Ammon's horn (tissue), 1 donor: ENCODE data around the gene MRPL32.

ENCODE experiments used
- DNase-seq: peaks from one replicate; pipeline ENCODE4 v3.0.0-alpha.2; 2016; ENCODE audit warnings: low spot score

Gene MRPL32

GRCh38 chr7:42928754-42929153 lies 3.4 kb upstream of the MRPL32 start:
- no peak for DNase-seq

GRCh38 chr7:42929449-42929848 lies 2.7 kb upstream of the MRPL32 start:
- DNase-seq, result no peak

GRCh38 chr7:42930889-42931288 lies 1.3 kb upstream of the MRPL32 start:
- DNase-seq, result no peak

GRCh38 chr7:42931447-42931833 lies 736 bp upstream of the MRPL32 start:
- DNase-seq, result no peak

- DNase-seq, result peak; percentile 12
These were observed 825 bp downstream of the MRPL32 start for GRCh38 chr7:42932811-42933591.

- DNase-seq, result no peak
These were observed 2.1 kb downstream of the MRPL32 start for GRCh38 chr7:42934291-42934690.

GRCh38 chr7:42935861-42936260 lies 3.7 kb downstream of the MRPL32 start:
- no peak for DNase-seq

GRCh38 chr7:42939457-42940240 lies 7.5 kb downstream of the MRPL32 start:
- DNase-seq, result no peak

- peak; percentile 87 for DNase-seq
These were observed 9.0 kb downstream of the MRPL32 start for GRCh38 chr7:42940985-42941847.

- peak; percentile 36 for DNase-seq
These were observed 13.8 kb downstream of the MRPL32 start for GRCh38 chr7:42945821-42946626.

- no peak for DNase-seq
These were observed 14.4 kb downstream of the MRPL32 start for GRCh38 chr7:42946627-42946950.

- no peak for DNase-seq
These were observed 15.3 kb downstream of the MRPL32 start for GRCh38 chr7:42947521-42947920.

GRCh38 chr7:42950417-42950816 lies 18.2 kb downstream of the MRPL32 start:
- DNase-seq, result no peak

- DNase-seq, result no peak
These were observed 20.2 kb downstream of the MRPL32 start for GRCh38 chr7:42952328-42952727.

- no peak for DNase-seq
These were observed 21.8 kb downstream of the MRPL32 start for GRCh38 chr7:42953994-42954393.

- DNase-seq, result no peak
These were observed 23.9 kb downstream of the MRPL32 start for GRCh38 chr7:42956062-42956461.

- DNase-seq, result no peak
These were observed 27.4 kb downstream of the MRPL32 start for GRCh38 chr7:42959549-42959948.

GRCh38 chr7:42960762-42961161 lies 28.6 kb downstream of the MRPL32 start:
- DNase-seq, result no peak

GRCh38 chr7:42961170-42961569 lies 29.0 kb downstream of the MRPL32 start:
- no peak for DNase-seq

GRCh38 chr7:42964293-42964692 lies 32.1 kb downstream of the MRPL32 start:
- DNase-seq, result no peak
